K562 (cell line): ENCODE measurements around the gene FOSL2. TPM values are rescaled to one million over a fixed set of nuclear protein-coding genes. Genes with fewer than 3 reads are reported as not detected.

ENCODE experiments used
- ATAC-seq: fragments of 200-7000 bp; cut with Tn5 transposase; 3 replicates; pipeline ENCODE4 v1.9.1; 2020; ENCODE audit warnings: moderate library complexity
- BruUV-seq: library from RNA; stranded (reverse); fragments of 400-500 nt; replicated peaks from 2 replicates; lab custom pipeline; 2021; lab: Mats Ljungman, UMichigan
- CTCF ChIA-PET: fragments of 300-600 bp; formaldehyde crosslinking; extraction: SDS; loops from one replicate; lab custom pipeline; 2021; ENCODE audit warnings: low intra/inter-chr PET ratio; lab: Yijun Ruan, JAX
- POLR2A ChIA-PET: fragments of 300-600, 350-650 bp; sonication (Branson Sonifier 250); formaldehyde crosslinking; extraction: SDS; loops from one replicate; lab custom pipeline; 2021; ENCODE audit warnings: antibody characterized with exemption, inconsistent platforms; lab: Yijun Ruan, JAX
- DNase-seq, 4 experiments: peaks; one replicate each; pipeline versions ENCODE4 v3.0.0 to v3.0.0-alpha.2; 2011 to 2018; ENCODE audit warnings: low spot score in 3 of 4, mixed read lengths in 3 of 4; ENCODE audit errors: extremely low read depth in 1 of 4
- FAIRE-seq: peaks from 2 replicates; lab custom pipeline; 2011; peaks lifted over from hg19 to GRCh38; lab: Jason Lieb, UNC
- H2AFZ ChIP-seq: 2 replicates; pipeline ENCODE4 v1.6.0; 2011; ENCODE audit warnings: low read depth, low read length, control low read depth, inconsistent platforms
- H3K27ac ChIP-seq: fragments of 200-600 bp; 3 replicates; pipeline ENCODE4 v1.8.0; 2011; ENCODE audit warnings: low read depth, mild to moderate bottlenecking, control low read depth, inconsistent platforms, low read length, moderate library complexity, mixed read lengths; ENCODE audit errors: extremely low read depth
- H3K27me3 ChIP-seq, 2 experiments: fragments of 300-600 bp in 1 of 2; 2 replicates in 1 of 2; 3 replicates in 1 of 2; pipeline versions ENCODE4 v1.6.0 to v1.8.0; 2011; ENCODE audit warnings: inconsistent platforms in 2 of 2, low read length in 2 of 2, mild to moderate bottlenecking in 1 of 2, mixed read lengths in 1 of 2, moderate library complexity in 1 of 2; ENCODE audit not compliant: control insufficient read depth in 2 of 2, insufficient read depth in 2 of 2
- H3K36me3 ChIP-seq: fragments of 300-600 bp; 3 replicates; pipeline ENCODE4 v1.8.0; 2011; ENCODE audit warnings: mild to moderate bottlenecking, low read length, inconsistent platforms; ENCODE audit not compliant: control insufficient read depth, insufficient read depth
- H3K4me1 ChIP-seq, 2 experiments: fragments of 200-600 bp in 1 of 2; replicated peaks in 1 of 2; 2 replicates in 1 of 2; 3 replicates in 1 of 2; pipeline versions ENCODE4 v1.5.1 to v1.8.0; 2011; ENCODE audit warnings: inconsistent platforms in 2 of 2, low read length in 2 of 2, mild to moderate bottlenecking in 1 of 2, mixed read lengths in 1 of 2, moderate library complexity in 1 of 2; ENCODE audit not compliant: control insufficient read depth in 2 of 2, insufficient read depth in 2 of 2
- H3K4me2 ChIP-seq: 2 replicates; pipeline ENCODE4 v1.6.1; 2011; ENCODE audit warnings: low read length, control low read depth, inconsistent platforms, mixed read lengths; ENCODE audit not compliant: insufficient read depth
- H3K4me3 ChIP-seq: fragments of 200-600 bp; sonication (generic), shearing (Covaris generic); 2 replicates; pipeline ENCODE4 v1.5.1; 2016; ENCODE audit warnings: control low read depth, inconsistent platforms
- H3K79me2 ChIP-seq: fragments of 200-600 bp; 3 replicates; pipeline ENCODE4 v1.8.0; 2011; ENCODE audit warnings: low read length, inconsistent platforms; ENCODE audit not compliant: control insufficient read depth, insufficient read depth
- H3K9ac ChIP-seq, 2 experiments: 2 replicates each; pipeline versions ENCODE4 v1.6.0 to v1.6.1; 2011; ENCODE audit warnings: low read depth in 2 of 2, low read length in 2 of 2, control low read depth in 1 of 2, inconsistent platforms in 1 of 2, mild to moderate bottlenecking in 1 of 2, mixed read lengths in 1 of 2; ENCODE audit not compliant: insufficient read depth in 1 of 2
- H3K9me1 ChIP-seq: one replicate; pipeline ENCODE4 v1.6.0; 2011; ENCODE audit warnings: inconsistent platforms, mild to moderate bottlenecking, low read length, moderate library complexity; ENCODE audit not compliant: control insufficient read depth, insufficient read depth
- H3K9me3 ChIP-seq: replicated peaks from 2 replicates; pipeline ENCODE4 v1.5.1; 2011; ENCODE audit warnings: low read depth, low read length, inconsistent platforms; ENCODE audit not compliant: control insufficient read depth, insufficient read depth
- H4K20me1 ChIP-seq: replicated peaks from 2 replicates; pipeline ENCODE4 v1.6.1; 2011; ENCODE audit warnings: low read length, inconsistent platforms, mixed read lengths; ENCODE audit not compliant: control insufficient read depth, insufficient read depth
- ATF2 ChIP-seq: sonication (generic); formaldehyde crosslinking; IDR thresholded peaks from 2 replicates; pipeline ENCODE4 v1.8.1; 2022; ENCODE audit warnings: missing genetic modification reagents
- ELK1 ChIP-seq: sonication (generic); formaldehyde crosslinking; IDR thresholded peaks from 2 replicates; pipeline ENCODE4 v1.8.1; 2022; ENCODE audit warnings: missing genetic modification reagents
- FOSL1 ChIP-seq: fragments of 200-800 bp; sonication (Bioruptor generic); conservative IDR thresholded peaks from 2 replicates; pipeline ENCODE4 v1.6.1; 2016; ENCODE audit warnings: missing genetic modification characterization, missing compliant biosample characterization
- TAF9B ChIP-seq: fragments of 450-650 bp; IDR thresholded peaks from 2 replicates; pipeline ENCODE4 v1.6.1; 2018; ENCODE audit warnings: mild to moderate bottlenecking; ENCODE audit not compliant: partially characterized antibody
- ZNF143 ChIP-seq: sonication (generic); formaldehyde crosslinking; IDR thresholded peaks from 2 replicates; pipeline ENCODE4 v1.9.0; 2022; ENCODE audit warnings: mild to moderate bottlenecking, missing genetic modification reagents
- ZNF24 ChIP-seq: fragments of 450-650 bp; IDR thresholded peaks from 2 replicates; pipeline ENCODE4 v1.6.1; 2016
- WGBS: fragments of 100-300 bp; shearing (Covaris generic); methylation state at CpG from one replicate; pipeline ENCODE4 v1.1.6; 2016; ENCODE audit warnings: low coverage, mixed read lengths; ENCODE audit not compliant: insufficient coverage; ENCODE audit errors: missing lambda C conversion rate; 5-methylcytosine and 5-hydroxymethylcytosine counted together
- in situ Hi-C: fragments of 300-500 bp; cut with MboI; formaldehyde crosslinking; loops from 4 replicates; pipeline ENCODE4 v1.15.0; 2018; ENCODE audit warnings: inconsistent platforms, mixed read lengths
- intact Hi-C: fragments of 100-400 bp; cut with micrococcal nuclease; formaldehyde crosslinking; loops from 2 replicates; pipeline ENCODE4 v1.14.2; 2022
- polyA plus RNA-seq, 8 experiments: library from polyadenylated mRNA; depleted of rRNA in 4 of 8; stranded (reverse) in 5 of 8; unstranded in 3 of 8; fragments of >200 nt; fragmentation: Nextera tagmentation in 2 of 8; fragmentation: Illumina TruSeq in 1 of 8; extraction: Ambion mirVana in 2 of 8; extraction: Trizol in 1 of 8; gene quantifications; 2 replicates each; pipeline versions ENCODE4 v1.2.1 to v1.2.3, GENCODE V29; 2011 to 2014; ENCODE audit warnings: inconsistent platforms in 1 of 8, missing spikeins in 1 of 8
- total RNA-seq, 7 experiments: library from RNA; depleted of rRNA in 6 of 7; stranded (reverse); fragments of >200 nt in 6 of 7; fragmentation: Illumina TruSeq in 2 of 7; extraction: Trizol in 2 of 7; gene quantifications; 2 replicates each; pipeline versions ENCODE4 v1.2.1 to v1.2.3, GENCODE V29; 2011 to 2021; ENCODE audit warnings: low replicate concordance in 1 of 7

Gene FOSL2
- total and polyA plus RNA-seq, 9 of the 15 experiments (the other 6 are each of a cell fraction or from before 2014, with no cell fraction given) = 0.04 to 2.9 (median 0.80) TPM

DNA sequence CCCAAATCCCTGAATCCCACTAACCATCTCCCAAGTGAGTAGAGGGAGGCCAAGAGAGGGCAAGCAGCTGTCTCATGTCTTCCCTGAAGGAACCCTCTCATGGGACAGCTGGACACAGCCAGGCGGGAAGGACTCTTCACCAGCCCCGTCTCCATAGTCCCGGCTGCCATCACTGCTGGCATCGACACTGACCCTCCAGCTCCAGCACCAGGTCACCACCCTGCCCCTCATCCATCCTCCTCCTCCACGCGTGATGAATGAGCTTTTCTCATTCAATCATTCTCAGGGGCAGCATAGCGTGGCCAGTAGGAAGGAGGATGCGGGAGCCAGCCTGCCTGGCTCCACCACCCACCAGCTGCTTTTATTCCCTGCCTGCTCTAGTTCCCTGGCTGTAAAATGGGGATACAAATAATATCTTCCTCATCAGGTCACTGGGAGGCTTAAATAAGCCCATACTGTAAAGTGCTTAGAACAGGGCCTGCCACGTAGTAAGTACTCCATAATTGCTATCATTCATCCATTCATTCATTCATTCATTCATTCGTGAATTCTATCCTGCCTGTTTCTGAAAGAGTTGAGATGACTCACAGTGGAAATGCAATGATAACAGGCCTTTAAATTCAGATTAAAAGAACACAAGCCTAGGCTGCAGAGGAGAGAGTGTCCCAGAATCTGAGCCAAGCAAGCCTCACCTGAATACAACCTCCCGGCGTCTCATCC, 30.5 kb upstream of the FOSL2 start:
- intact Hi-C loops (no loop called here), in situ Hi-C loops (no loop called here)
- 65% methylated on average over 12 of the region's 12 CpGs for WGBS
- Histone ChIP-seq H4K20me1 (no peaks in the 10 kb centered on the region), H3K9me3 (no peaks in the 10 kb centered on the region), H3K9ac (no peak overlapping the region), H3K4me1 (peaks cover 62 to 69% of the 10 kb centered on the region in 2 experiments), H3K79me2 (no peaks in the 10 kb centered on the region), H3K9me1 (peaks cover 6% of the 10 kb centered on the region), H3K27ac (no peak overlapping the region), H3K27me3 (no peaks in the 10 kb centered on the region), H3K4me3 (no peak overlapping the region), H3K36me3 (no peaks in the 10 kb centered on the region), H2AFZ (no peak overlapping the region), H3K4me2 (no peak overlapping the region)
- POLR2A ChIA-PET = interaction anchor here (0.6 to 1.0 kb wide), 2 partner anchors 25 to 1393 kb away, joined by 3 read pairs; no protein-coding TSS in a partner anchor
- no TSS peak for BruUV-seq
- peak; percentile 46 for FAIRE-seq
- CTCF ChIA-PET = no interaction called here
- ATAC-seq = no peak
- 0 out of 2 replicates have a peak, but pooled peaks have one; percentile 20 for TF ChIP-seq ATF2 (CRISPR knock-in tag)
- no peak for TF ChIP-seq TAF9B
- TF ChIP-seq ELK1 (CRISPR knock-in tag) = no peak
- TF ChIP-seq FOSL1 (tag) = 0 out of 2 replicates have a peak, but pooled peaks have one; percentile 32
- peak; percentile 97 for TF ChIP-seq ZNF24
- TF ChIP-seq ZNF143 (CRISPR knock-in tag) = no peak
- DNase-seq = no peak
